Suprapubic skin (tissue), 4 donors: Measurements from ENCODE around the gene FCHO2. TPM values are rescaled to one million over a fixed set of nuclear protein-coding genes. Genes with fewer than 3 reads are reported as not detected.

Experiments used
- DNase-seq, 2 donors: peaks; one replicate each; pipeline ENCODE4 v3.0.0-alpha.2; 2019; ENCODE audit warnings: low spot score in 2 of 2
- H3K27ac ChIP-seq: fragments of 200-600 bp; sonication (generic); one replicate; pipeline ENCODE4 v1.5.1; 2019
- H3K27me3 ChIP-seq: fragments of 200-600 bp; sonication (generic); one replicate; pipeline ENCODE4 v1.5.1; 2019
- H3K36me3 ChIP-seq: fragments of 200-600 bp; sonication (generic); one replicate; pipeline ENCODE4 v1.5.1; 2019
- H3K4me1 ChIP-seq: fragments of 200-600 bp; sonication (generic); one replicate; pipeline ENCODE4 v1.5.1; 2019
- H3K4me3 ChIP-seq: fragments of 200-600 bp; sonication (generic); one replicate; pipeline ENCODE4 v1.5.1; 2019; ENCODE audit warnings: mild to moderate bottlenecking
- H3K9me3 ChIP-seq: fragments of 200-600 bp; sonication (generic); one replicate; pipeline ENCODE4 v1.5.1; 2019
- EP300 ChIP-seq: sonication (generic); formaldehyde crosslinking; IDR thresholded peaks from one replicate; pipeline ENCODE4 v1.6.1; 2017; ENCODE audit warnings: antibody characterized with exemption
- POLR2A ChIP-seq, 2 donors: fragments of 450-650 bp; IDR thresholded peaks; one replicate each; pipeline ENCODE4 v1.6.1; 2017; ENCODE audit warnings: antibody characterized with exemption in 2 of 2, mild to moderate bottlenecking in 2 of 2, moderate library complexity in 2 of 2
- POLR2AphosphoS5 ChIP-seq, 3 donors: sonication (generic); formaldehyde crosslinking; IDR thresholded peaks; one replicate each; pipeline ENCODE4 v1.6.1; 2017; ENCODE audit warnings: antibody characterized with exemption in 3 of 3
- WGBS: methylation state at CpG from one replicate; pipeline ENCODE4 v1.1.5; 2018; 5-methylcytosine and 5-hydroxymethylcytosine counted together
- total RNA-seq, 4 donors: library from RNA; depleted of rRNA; stranded (reverse); fragments of >200 nt; gene quantifications; one replicate each; pipeline ENCODE4 v1.1.0, GENCODE V29; 2016
- TF ChIP-seq, protein P1 (sequence below), 2 donors: fragments of 200-600 bp in 1 of 2; fragments of 450-650 bp in 1 of 2; sonication (generic) in 1 of 2; IDR thresholded peaks; one replicate each; pipeline ENCODE4 v1.5.1; 2016 to 2019; ENCODE audit warnings: antibody characterized with exemption in 2 of 2, mild to moderate bottlenecking in 1 of 2, moderate library complexity in 1 of 2

The FCHO2 gene
- total RNA-seq, 4 donors from 2014 or later = 24.7 to 46.2 (median 34.8) TPM

DNA sequence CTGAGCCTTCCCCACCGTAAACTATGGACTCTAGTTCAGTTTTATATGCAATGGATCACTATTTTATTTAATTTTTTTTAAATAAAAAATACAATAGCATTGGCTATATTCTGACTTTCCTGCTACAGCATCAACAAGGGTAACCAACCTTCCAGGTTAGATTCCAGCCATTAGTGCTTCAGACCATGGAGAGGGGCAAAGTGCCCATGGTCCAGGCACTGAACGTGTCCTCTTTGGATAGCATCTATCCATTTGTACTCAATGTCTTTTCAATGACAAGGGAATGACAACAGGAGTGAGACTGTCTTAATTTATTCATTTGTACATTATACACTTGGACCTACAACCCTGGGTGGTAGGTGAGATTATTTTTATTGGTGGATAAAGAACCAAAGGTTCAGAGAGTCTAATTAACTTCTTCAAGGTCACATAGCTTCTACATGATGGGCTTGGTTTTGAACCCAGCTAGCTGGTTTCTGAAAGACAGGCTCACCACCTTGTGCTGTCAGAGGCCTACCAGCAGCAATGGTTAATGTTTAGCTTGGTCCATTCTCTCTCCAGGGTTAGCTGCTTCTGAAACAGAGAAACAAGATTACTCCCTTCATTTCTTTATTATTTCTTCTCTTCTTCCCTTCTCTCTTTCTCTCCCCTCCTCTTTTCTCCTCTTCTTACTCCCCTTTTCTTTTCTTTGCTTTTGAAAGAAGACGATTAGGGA lies 176.0 kb downstream of the FCHO2 start:
- TF ChIP-seq POLR2A (IDR thresholded peaks at IDR 0.05) (no peak), POLR2AphosphoS5 (IDR thresholded peaks at IDR 0.05) (no peak)
- Histone ChIP-seq H3K9me3 (no peaks in the 10 kb centered on the region), H3K36me3 (no peaks in the 10 kb centered on the region), H3K4me1 (no peaks in the 10 kb centered on the region), H3K27me3 (no peaks in the 10 kb centered on the region), H3K27ac (no peak overlapping the region), H3K4me3 (no peak overlapping the region)
- WGBS = 78% methylated on average over 3 of the region's 3 CpGs
- no peak for DNase-seq

- Histone ChIP-seq H3K9me3 (no peaks in the 10 kb centered on the region), H3K27ac (no peak overlapping the region), H3K4me3 (no peak overlapping the region), H3K36me3 (no peaks in the 10 kb centered on the region), H3K4me1 (no peaks in the 10 kb centered on the region), H3K27me3 (peaks cover 3% of the 10 kb centered on the region)
- TF ChIP-seq, protein P1, sequence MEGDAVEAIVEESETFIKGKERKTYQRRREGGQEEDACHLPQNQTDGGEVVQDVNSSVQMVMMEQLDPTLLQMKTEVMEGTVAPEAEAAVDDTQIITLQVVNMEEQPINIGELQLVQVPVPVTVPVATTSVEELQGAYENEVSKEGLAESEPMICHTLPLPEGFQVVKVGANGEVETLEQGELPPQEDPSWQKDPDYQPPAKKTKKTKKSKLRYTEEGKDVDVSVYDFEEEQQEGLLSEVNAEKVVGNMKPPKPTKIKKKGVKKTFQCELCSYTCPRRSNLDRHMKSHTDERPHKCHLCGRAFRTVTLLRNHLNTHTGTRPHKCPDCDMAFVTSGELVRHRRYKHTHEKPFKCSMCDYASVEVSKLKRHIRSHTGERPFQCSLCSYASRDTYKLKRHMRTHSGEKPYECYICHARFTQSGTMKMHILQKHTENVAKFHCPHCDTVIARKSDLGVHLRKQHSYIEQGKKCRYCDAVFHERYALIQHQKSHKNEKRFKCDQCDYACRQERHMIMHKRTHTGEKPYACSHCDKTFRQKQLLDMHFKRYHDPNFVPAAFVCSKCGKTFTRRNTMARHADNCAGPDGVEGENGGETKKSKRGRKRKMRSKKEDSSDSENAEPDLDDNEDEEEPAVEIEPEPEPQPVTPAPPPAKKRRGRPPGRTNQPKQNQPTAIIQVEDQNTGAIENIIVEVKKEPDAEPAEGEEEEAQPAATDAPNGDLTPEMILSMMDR (IDR thresholded peaks at IDR 0.05) = no peak
- TF ChIP-seq POLR2A (IDR thresholded peaks at IDR 0.05) (no peak), EP300 (no peak), POLR2AphosphoS5 (IDR thresholded peaks at IDR 0.05) (no peak)
- no peak for DNase-seq
- WGBS = 92% methylated on average over 2 of the region's 2 CpGs
Observed at GRCh38 chr5:73132759-73133158, 176.9 kb downstream of the FCHO2 start.

- Histone ChIP-seq H3K9me3 (no peaks in the 10 kb centered on the region), H3K4me1 (no peaks in the 10 kb centered on the region), H3K27ac (no peak overlapping the region), H3K36me3 (no peaks in the 10 kb centered on the region), H3K4me3 (no peak overlapping the region), H3K27me3 (peaks cover 3% of the 10 kb centered on the region)
- TF ChIP-seq POLR2AphosphoS5 (IDR thresholded peaks at IDR 0.05) (no peak), POLR2A (IDR thresholded peaks at IDR 0.05) (no peak), EP300 (no peak)
- TF ChIP-seq, protein P1 (IDR thresholded peaks at IDR 0.05) = no peak
- 89% methylated on average over 3 of the region's 3 CpGs for WGBS
- DNase-seq = no peak
Observed at GRCh38 chr5:73135021-73135420, 179.2 kb downstream of the FCHO2 start.

- H3K9me3 ChIP-seq = no peaks in the 10 kb centered on the region
- DNase-seq = no peak
- WGBS = 34% methylated on average over 5 of the region's 6 CpGs
- no peaks in the 10 kb centered on the region for H3K4me1 ChIP-seq
- no peak overlapping the region for H3K27ac ChIP-seq
- no peak overlapping the region for H3K4me3 ChIP-seq
- peaks cover 3% of the 10 kb centered on the region for H3K27me3 ChIP-seq
- H3K36me3 ChIP-seq = no peaks in the 10 kb centered on the region
- TF ChIP-seq EP300 (no peak), POLR2A (IDR thresholded peaks at IDR 0.05) (no peak)
- TF ChIP-seq, protein P1 (IDR thresholded peaks at IDR 0.05) = peak in 1 of 2 donors; percentile 8
Observed at GRCh38 chr5:73135429-73136054, 179.7 kb downstream of the FCHO2 start.

GRCh38 chr5:73136055-73136562 lies 180.3 kb downstream of the FCHO2 start:
- Histone ChIP-seq H3K36me3 (no peaks in the 10 kb centered on the region), H3K9me3 (no peaks in the 10 kb centered on the region), H3K4me1 (no peaks in the 10 kb centered on the region), H3K4me3 (no peak overlapping the region), H3K27ac (no peak overlapping the region), H3K27me3 (peaks cover 3% of the 10 kb centered on the region)
- DNase-seq = no peak
- 69% methylated on average over 11 of the region's 15 CpGs for whole genome bisulfite sequencing
- no peak for TF ChIP-seq EP300
- TF ChIP-seq POLR2AphosphoS5 (IDR thresholded peaks at IDR 0.05) = no peak
- TF ChIP-seq POLR2A (IDR thresholded peaks at IDR 0.05) = no peak
- TF ChIP-seq, protein P1 (IDR thresholded peaks at IDR 0.05) = no peak
